Ramos (cell line): ENCODE measurements around the gene ANKRD18B.
"Not testable (repeated sequence)": the region's sequence is repeated elsewhere in the genome, so short reads cannot be mapped to it uniquely, and the experiment has no call there.

Experiments used
- in situ Hi-C: fragments of 300-500 bp; cut with MboI; formaldehyde crosslinking; loops from one replicate; pipeline ENCODE4 v1.14.3; 2022; ENCODE audit warnings: low sequenced_read_pairs; ENCODE audit not compliant: unreplicated experiment

Gene ANKRD18B

GRCh38 chr9:33528069-33528468 is 4.0 kb downstream of the ANKRD18B start:
- in situ Hi-C loops, result not testable (repeated sequence)

DNA sequence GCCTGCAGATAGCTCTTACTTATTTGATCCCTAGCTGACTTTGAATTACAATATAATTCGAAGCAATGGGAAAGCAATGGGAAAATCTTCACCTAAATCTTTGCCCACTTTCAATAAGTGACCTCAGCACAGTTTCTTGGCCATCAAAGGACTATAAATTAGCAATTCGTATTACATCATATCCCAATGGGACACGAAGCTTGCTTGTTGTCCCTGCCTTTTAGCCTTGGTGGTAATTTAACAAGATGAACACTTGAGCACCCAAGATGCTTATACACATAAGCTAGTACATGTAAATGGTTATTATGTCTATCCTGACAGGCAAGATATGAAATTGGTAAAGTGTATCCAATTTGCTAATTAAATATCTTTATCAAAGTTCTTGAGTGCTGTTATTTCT is 9.9 kb downstream of the ANKRD18B start:
- in situ Hi-C loops, result not testable (repeated sequence)

- in situ Hi-C loops, result no loop called here
Measured at GRCh38 chr9:33535541-33535940, 11.5 kb downstream of the ANKRD18B start.

GRCh38 chr9:33543463-33543862 is 19.4 kb downstream of the ANKRD18B start:
- in situ Hi-C loops, result not testable (repeated sequence)

DNA sequence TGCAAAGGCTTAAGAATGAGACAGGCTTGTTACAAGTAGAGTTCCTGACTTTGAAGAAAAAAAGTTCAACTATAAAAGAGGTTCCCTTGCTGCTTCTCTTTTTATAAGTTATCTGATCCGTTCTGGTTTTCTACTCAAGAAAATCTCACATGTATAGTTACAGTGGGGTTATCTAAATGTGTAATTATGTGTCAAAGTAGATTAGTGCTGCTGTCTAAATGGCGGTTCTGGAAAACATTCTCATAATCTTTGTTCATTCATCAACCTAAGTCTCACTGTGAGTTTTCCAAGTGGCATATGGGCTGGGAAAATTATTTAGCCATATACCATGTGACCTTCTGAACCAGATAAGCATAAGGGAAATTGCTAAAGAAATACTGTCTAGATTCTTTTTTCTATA is 21.7 kb downstream of the ANKRD18B start:
- in situ Hi-C loops, result not testable (repeated sequence)

DNA sequence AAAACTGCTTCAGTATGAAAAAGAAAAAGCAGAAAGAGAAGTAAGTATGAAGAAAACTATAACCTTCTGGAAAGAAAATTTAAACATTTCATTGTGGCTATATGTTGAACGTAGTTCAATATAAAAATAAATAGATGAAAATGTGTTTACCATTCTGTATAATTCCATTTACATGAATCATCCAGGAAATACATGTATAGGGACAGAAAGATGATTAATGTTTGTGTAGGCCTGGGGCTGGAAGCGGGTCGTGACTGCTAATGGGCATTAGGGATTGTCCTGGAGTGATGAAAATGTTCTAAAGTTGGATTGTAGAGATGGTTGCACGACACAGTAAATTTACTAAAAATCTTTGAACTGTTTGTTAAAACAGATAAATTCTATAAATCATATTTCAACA is 24.8 kb downstream of the ANKRD18B start:
- in situ Hi-C loops, result not testable (repeated sequence)

DNA sequence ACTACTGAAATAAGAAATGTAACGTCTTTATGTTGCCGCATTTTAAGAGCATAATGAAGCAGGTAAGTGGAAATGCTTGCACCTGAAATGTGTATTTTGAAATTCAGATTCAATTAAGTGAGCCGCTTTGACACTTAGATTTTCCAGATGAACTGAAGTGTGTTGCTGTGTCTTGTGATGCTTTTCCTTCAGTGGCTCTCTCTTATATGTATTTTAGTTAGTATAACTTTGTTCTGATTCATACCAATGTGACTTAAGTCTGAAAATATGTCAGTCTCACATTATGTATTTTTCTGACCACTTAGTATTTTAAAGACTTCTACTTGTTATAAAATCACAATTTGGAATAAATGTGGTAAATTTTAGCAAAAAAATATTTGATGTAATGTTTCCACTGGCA is 25.4 kb downstream of the ANKRD18B start:
- in situ Hi-C loops, result not testable (repeated sequence)

DNA sequence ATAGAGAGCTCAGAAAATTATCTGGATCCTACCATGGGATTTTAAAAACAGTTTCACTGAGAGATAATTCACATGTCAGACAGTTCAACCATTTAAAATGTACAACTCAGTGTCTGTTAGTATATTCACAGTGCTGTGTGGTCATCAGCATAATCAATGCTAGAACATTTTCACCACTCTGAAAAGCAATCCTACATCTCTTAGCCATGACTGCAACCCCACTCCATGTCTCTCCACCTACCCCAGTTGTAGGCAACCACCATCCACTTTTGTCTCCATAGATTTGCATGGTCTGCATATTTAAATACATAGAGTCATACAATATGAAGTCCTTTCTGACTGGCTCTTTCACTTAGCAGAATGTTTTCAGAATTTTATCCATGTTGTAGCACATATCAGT is 27.1 kb downstream of the ANKRD18B start:
- in situ Hi-C loops, result not testable (repeated sequence)

- in situ Hi-C loops, result not testable (repeated sequence)
Measured at GRCh38 chr9:33552315-33552725, 28.3 kb downstream of the ANKRD18B start.

DNA sequence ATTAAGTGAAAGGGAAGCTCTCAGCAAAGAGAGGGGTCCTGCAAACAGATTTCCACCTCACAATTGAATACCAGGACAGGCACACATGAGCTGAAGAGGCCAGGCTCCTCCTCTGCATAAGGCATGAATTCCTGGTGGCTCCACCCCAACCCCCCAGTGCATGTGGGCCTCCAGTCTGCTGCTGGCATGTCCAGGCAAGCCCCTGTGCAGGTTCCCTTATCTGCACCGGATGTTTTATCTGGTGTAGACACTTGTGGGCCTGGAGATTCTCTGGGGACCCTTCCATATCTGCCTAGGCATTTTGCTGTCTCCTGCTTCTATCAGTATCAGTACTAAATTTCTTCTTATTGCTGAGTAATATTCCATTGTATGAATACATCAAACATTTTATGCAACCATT is 36.2 kb downstream of the ANKRD18B start:
- in situ Hi-C loops, result not testable (repeated sequence)

DNA sequence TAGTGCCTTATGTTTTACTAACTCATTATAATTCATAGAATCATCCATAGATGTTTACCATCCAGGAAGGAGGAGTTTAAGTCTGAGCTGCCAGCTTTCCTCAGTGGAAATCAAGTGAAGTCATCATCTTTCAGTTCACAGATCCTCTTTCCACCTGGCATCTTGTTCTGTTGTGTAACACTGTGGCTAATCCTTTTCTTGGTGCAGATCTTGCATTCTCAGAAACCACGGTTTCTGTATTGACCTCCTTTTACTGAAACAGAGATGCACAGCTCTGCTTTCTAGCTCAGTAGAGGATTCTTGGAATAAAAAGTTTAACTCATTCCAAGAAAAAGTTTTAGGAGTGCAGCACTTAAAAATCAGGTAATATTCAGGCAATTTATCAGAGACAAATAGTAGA is 38.1 kb downstream of the ANKRD18B start:
- in situ Hi-C loops, result not testable (repeated sequence)

- in situ Hi-C loops, result not testable (repeated sequence)
Measured at GRCh38 chr9:33567776-33568175, 43.7 kb downstream of the ANKRD18B start.

GRCh38 chr9:33577786-33578185 is 53.7 kb downstream of the ANKRD18B start:
- in situ Hi-C loops, result not testable (repeated sequence)

GRCh38 chr9:33579996-33580395 is 55.9 kb downstream of the ANKRD18B start:
- in situ Hi-C loops, result not testable (repeated sequence)

GRCh38 chr9:33582686-33583085 is 58.6 kb downstream of the ANKRD18B start:
- in situ Hi-C loops, result not testable (repeated sequence)

- in situ Hi-C loops, result not testable (repeated sequence)
Measured at GRCh38 chr9:33586128-33586527, 62.1 kb downstream of the ANKRD18B start.

- in situ Hi-C loops, result not testable (repeated sequence)
Measured at GRCh38 chr9:33587799-33588198, 63.7 kb downstream of the ANKRD18B start.

- in situ Hi-C loops, result not testable (repeated sequence)
Measured at GRCh38 chr9:33588876-33589275, 64.8 kb downstream of the ANKRD18B start.

- in situ Hi-C loops, result not testable (repeated sequence)
Measured at GRCh38 chr9:33590857-33591256, 66.8 kb downstream of the ANKRD18B start.

DNA sequence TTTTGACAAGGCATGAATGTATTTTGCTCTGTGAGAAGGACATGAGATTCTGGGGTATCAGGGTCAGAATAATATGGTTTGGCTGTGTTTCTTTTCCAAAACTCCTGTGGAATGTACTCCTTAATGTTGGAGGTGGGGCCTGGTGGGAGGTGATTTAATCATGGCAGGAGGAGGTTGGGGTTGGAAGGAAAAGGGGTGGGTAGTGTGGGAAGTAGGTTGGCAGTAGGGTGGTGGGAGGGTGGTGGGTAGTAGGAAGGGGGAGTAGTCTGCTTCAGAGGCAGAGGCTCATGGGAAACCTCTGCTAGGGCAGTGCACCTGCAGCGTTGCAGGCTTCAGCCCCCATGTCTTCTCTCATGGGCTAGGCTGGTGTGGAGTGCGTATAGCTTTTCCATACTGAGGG is 72.9 kb downstream of the ANKRD18B start:
- in situ Hi-C loops, result not testable (repeated sequence)

DNA sequence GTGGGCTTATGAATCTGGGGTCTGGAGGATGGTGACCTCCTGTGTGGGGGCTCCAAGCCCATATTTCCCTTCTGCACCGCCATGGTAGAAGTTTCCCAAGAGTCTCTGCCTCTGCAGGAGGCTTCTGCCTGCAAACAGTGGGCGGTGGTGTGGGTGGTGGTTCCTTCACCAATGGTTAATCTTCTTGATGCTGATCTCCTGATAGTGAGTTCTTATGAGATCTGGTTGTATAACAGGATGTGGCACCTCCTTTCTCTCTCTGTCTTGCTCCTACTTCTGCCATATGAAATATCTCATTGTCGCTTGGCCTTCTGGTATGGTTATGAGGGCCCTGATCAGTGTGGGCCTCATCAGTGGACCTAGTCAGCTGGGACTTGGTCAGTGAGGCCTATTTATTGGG is 73.3 kb downstream of the ANKRD18B start:
- in situ Hi-C loops, result not testable (repeated sequence)

DNA sequence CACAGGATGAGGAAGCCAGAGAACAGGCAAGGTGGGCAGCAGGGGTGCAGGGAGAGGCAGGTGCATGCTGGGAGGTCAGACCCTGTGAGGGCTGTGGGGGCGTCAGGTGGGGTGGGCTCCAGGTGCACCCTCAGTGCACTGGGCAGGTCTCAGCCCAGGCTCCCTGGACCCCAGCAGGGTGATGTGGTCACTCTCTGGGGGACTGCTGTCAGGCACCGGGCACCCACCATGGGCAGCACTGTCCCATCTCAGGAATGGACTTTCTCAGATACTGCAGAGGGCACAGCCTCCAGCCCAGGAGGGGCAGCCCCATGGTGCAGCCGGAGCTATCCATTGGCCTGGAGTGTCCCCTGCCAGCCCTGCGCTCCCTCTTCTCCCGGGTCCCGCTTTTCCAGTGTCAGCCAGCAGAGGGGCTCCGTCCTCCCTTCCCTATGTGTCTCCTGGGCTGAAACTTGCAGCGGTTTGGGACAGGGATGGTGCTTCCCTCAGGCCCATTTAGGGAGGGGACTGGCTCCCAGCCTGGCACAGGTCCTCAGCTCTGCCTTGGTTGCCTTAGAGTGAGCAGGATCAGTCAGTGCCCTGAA is 74.8 kb downstream of the ANKRD18B start:
- in situ Hi-C loops, result not testable (repeated sequence)

GRCh38 chr9:33600911-33601310 is 76.9 kb downstream of the ANKRD18B start:
- in situ Hi-C loops, result not testable (repeated sequence)
